SJSA1 (cell line): ENCODE data around the gene KRT81. TPM values are rescaled to one million over a fixed set of nuclear protein-coding genes. Genes with fewer than 3 reads are reported as not detected.

Experiments
- DNase-seq, 2 experiments: peaks; one replicate each; pipeline ENCODE4 v3.0.0-alpha.2; 2015 to 2020; ENCODE audit warnings: low spot score in 2 of 2, low read depth in 1 of 2
- H3K27ac ChIP-seq: fragments of 250-450 bp; sonication (Bioruptor Pico); 2 replicates; pipeline ENCODE4 v1.5.1; 2020; ENCODE audit warnings: mild to moderate bottlenecking, moderate library complexity
- H3K27me3 ChIP-seq: fragments of 250-450 bp; sonication (Bioruptor Pico); replicated peaks from 2 replicates; pipeline ENCODE4 v1.5.1; 2020; ENCODE audit warnings: mild to moderate bottlenecking, moderate library complexity
- H3K36me3 ChIP-seq: fragments of 250-450 bp; sonication (Bioruptor Pico); 2 replicates; pipeline ENCODE4 v1.5.1; 2020; ENCODE audit warnings: mild to moderate bottlenecking
- H3K4me1 ChIP-seq: fragments of 250-450 bp; sonication (Bioruptor Pico); replicated peaks from 2 replicates; pipeline ENCODE4 v1.6.1; 2021; ENCODE audit warnings: mild to moderate bottlenecking
- H3K4me3 ChIP-seq: fragments of 250-450 bp; sonication (Bioruptor Pico); 2 replicates; pipeline ENCODE4 v1.5.1; 2020; ENCODE audit warnings: mild to moderate bottlenecking
- H3K9me3 ChIP-seq: fragments of 250-450 bp; sonication (Bioruptor Pico); replicated peaks from 2 replicates; pipeline ENCODE4 v1.5.1; 2020; ENCODE audit warnings: mild to moderate bottlenecking
- total RNA-seq: library from RNA; depleted of rRNA; stranded (reverse); fragments of >200 nt; shearing (Covaris generic); gene quantifications from 2 replicates; pipeline ENCODE4 v1.2.3, GENCODE V29; 2014; rRNA removed

KRT81 gene
- 0.13 TPM in 1 of 2 replicates, not detected in the other for total RNA-seq

DNA sequence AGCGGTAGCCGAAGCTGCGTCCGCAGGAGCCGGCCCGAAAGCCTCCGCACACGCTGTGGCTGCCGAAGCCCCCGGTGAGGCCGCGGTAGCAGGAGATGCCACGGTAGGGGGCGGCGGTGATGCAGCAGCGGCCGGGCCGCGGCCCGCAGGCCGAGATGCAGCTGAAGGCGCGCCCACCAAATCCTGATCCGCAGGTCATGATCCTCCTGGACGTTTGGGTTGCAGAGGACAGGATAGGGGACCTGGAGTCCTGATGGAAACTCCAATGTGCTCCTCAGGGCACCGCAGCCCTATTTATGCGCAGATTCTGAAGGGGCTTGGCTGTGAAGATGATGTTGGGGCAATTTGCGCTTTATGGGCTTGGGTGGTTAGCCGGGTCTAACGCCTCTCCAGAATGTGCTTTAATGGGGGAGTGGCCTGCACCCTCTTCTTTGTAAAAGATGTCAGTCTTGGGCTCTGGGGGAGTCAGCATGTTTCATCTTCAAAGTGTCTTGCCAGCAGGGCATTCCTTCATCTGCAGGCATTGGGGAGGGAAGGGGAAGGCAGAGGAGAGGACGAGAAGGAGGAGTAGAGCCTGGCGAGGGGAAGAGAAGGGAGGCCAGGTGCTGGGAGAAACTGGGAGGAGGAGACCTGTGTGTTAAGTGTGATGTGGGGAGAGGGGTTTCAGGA, at the start of gene KRT81:
Gene KRT81, minus strand, starts transcription at position 268 of the 669 bp plus-strand sequence. Its CDS starts 69 bp downstream, at position 199.
- no peak within 1 kb of the TSS for H3K4me3 ChIP-seq
- no peaks in the 10 kb centered on the region for H3K36me3 ChIP-seq
- no peak for DNase-seq
- no peak within 1 kb of the TSS for H3K27ac ChIP-seq
- H3K9me3 ChIP-seq, result no peaks in the 10 kb centered on the region
- H3K27me3 ChIP-seq, result no peaks in the 10 kb centered on the region
- H3K4me1 ChIP-seq, result peaks cover 3% of the 10 kb centered on the region; the same call in 1 of the 2 replicates

DNA sequence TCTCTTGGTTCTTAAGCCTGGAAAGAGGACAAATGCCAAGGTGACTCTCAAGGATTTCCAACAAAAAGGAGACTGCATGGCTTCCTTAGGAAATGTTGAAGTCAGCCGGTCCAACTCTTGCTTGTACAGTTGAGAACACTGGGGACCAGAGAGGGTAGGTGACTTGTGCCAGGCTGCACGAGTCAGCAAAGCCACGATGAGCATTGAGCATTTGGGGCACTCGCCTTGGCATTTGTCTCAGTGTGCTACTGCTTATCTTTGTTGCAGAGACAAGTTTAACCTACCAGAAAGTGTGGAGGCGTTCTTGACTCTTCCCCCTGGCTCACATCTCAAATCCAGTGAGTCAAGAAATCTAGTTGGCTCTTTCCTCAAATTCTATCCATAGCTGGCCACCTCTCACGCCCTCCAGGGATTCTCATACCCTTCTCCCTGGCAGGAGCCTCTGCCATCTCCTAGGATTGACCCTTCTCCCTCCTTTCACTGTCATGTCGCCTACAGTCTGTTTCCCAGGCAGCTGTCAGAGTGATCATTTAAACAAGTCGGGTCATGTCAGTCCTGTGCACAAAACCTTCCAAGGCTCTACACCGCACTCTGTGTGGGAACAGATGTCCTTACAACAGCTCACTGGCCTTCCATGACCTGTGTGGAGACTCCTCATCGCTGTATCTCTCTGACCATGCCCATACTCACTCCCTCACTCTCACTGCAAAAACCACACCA, 47.1 kb upstream of the KRT81 start:
- Histone ChIP-seq H3K27me3 (no peaks in the 10 kb centered on the region), H3K4me3 (no peak overlapping the region), H3K9me3 (no peaks in the 10 kb centered on the region), H3K27ac (no peak overlapping the region), H3K4me1 (no peaks in the 10 kb centered on the region), H3K36me3 (no peaks in the 10 kb centered on the region)
- DNase-seq, result no peak

DNA sequence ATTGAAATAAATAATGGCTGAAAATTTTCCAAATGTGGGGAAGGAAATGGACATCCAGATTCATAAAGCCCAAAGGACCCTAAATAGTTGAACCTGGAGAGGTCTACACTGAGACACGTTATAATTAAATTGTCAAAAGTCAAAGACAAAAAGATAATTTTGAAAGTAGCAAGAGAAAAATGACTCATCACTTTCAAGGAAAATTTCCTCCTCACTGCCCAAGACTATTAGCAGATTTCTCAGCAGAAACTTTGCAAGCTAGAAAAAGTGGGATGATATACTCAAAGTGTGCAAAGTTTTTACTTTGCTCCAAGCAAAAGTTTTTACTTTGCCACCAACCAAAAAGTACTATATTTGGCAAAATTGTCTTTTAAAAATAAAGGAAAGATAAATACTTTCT, 45.7 kb upstream of the KRT81 start:
- H3K4me3 ChIP-seq, result no peak overlapping the region
- no peak for DNase-seq
- H3K4me1 ChIP-seq, result no peaks in the 10 kb centered on the region
- no peak overlapping the region for H3K27ac ChIP-seq
- H3K9me3 ChIP-seq, result no peaks in the 10 kb centered on the region
- H3K27me3 ChIP-seq, result no peaks in the 10 kb centered on the region
- H3K36me3 ChIP-seq, result no peaks in the 10 kb centered on the region

DNA sequence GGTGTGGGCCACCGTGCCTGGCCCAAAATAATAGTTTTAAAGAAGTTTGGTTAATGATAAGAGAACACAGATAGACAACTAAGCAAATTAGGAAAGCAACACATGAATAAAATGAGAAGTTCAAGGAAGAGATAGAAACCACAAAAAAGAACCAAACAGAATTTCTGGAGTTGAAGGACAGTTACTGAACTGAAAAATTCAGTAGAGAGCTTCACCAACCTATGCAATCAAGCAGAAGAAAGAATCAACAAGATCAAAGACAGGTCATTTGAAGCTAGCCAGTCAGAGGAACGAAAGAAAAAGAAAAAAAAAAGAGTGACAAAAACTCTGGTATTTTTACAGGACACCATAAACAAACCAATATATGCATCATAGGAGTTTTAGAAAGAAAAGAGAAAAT, 45.3 kb upstream of the KRT81 start:
- Histone ChIP-seq H3K27ac (no peak overlapping the region), H3K9me3 (no peaks in the 10 kb centered on the region), H3K27me3 (no peaks in the 10 kb centered on the region), H3K4me1 (no peaks in the 10 kb centered on the region), H3K4me3 (no peak overlapping the region), H3K36me3 (no peaks in the 10 kb centered on the region)
- no peak for DNase-seq

GRCh38 chr12:52335598-52336262, 44.4 kb upstream of the KRT81 start:
- no peak overlapping the region for H3K27ac ChIP-seq
- no peaks in the 10 kb centered on the region for H3K27me3 ChIP-seq
- H3K4me3 ChIP-seq, result no peak overlapping the region

GRCh38 chr12:52334185-52334584, 42.9 kb upstream of the KRT81 start:
- Histone ChIP-seq H3K27ac (no peak overlapping the region), H3K36me3 (no peaks in the 10 kb centered on the region), H3K4me3 (no peak overlapping the region), H3K9me3 (no peaks in the 10 kb centered on the region), H3K27me3 (no peaks in the 10 kb centered on the region), H3K4me1 (no peaks in the 10 kb centered on the region)
- no peak for DNase-seq

More at GRCh38 chr12:52335598-52336262, 44.4 kb upstream of the KRT81 start:
- no peaks in the 10 kb centered on the region for H3K9me3 ChIP-seq
- H3K4me1 ChIP-seq, result no peaks in the 10 kb centered on the region
- H3K36me3 ChIP-seq, result no peaks in the 10 kb centered on the region
- no peak for DNase-seq

GRCh38 chr12:52333321-52333720, 42.0 kb upstream of the KRT81 start:
- H3K4me3 ChIP-seq, result no peak overlapping the region
- H3K9me3 ChIP-seq, result no peaks in the 10 kb centered on the region
- H3K36me3 ChIP-seq, result no peaks in the 10 kb centered on the region
- H3K4me1 ChIP-seq, result no peaks in the 10 kb centered on the region
- H3K27me3 ChIP-seq, result no peaks in the 10 kb centered on the region
- H3K27ac ChIP-seq, result no peak overlapping the region
- DNase-seq, result no peak

DNA sequence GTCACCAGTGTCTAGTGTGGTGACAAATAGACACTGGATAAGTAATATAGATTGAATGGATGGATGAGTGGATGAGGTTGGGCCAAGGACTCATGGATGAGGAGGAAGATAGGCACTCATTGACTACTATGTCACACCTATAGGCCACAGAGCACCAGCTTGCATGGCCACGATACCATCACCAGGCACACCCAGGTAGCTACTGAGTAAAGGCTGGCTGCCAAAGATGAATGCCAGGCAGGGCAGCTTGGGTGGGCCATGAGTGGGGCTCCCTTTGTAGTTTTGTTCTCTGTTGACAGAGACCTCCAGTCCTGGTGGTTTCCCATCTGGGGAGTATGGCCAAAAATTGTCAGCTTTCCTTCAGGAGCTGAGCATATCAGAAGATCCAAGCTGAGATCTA, 41.0 kb upstream of the KRT81 start:
- no peak for DNase-seq
- H3K27me3 ChIP-seq, result no peaks in the 10 kb centered on the region
- H3K4me3 ChIP-seq, result no peak overlapping the region
- H3K4me1 ChIP-seq, result peaks cover 5% of the 10 kb centered on the region; the same call in 1 of the 2 replicates
- H3K9me3 ChIP-seq, result no peaks in the 10 kb centered on the region
- no peak overlapping the region for H3K27ac ChIP-seq
- no peaks in the 10 kb centered on the region for H3K36me3 ChIP-seq

DNA sequence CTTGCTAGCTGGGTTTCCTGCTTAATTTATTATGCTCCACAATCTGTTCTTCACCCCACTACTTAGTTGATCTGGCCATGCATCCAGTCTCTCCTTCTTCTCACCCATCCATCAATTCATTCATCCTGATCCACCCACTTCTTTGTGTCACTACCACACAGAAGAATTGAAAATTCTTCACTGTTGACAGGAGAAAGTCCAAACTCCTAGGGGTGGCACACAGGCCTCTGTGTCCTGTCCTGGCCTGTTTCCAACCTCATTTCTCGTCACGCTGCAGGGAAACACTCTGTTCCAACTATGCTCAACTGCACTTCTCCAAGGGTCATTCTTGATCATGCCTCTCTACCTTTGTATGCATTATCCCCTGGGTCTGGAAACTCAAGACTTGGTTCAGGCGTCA, 40.5 kb upstream of the KRT81 start:
- Histone ChIP-seq H3K27me3 (no peaks in the 10 kb centered on the region), H3K4me1 (peaks cover 7% of the 10 kb centered on the region; the same call in 1 of the 2 replicates), H3K27ac (no peak overlapping the region), H3K36me3 (no peaks in the 10 kb centered on the region), H3K9me3 (no peaks in the 10 kb centered on the region), H3K4me3 (no peak overlapping the region)
- DNase-seq, result no peak

- Histone ChIP-seq H3K4me3 (no peak overlapping the region), H3K27me3 (no peaks in the 10 kb centered on the region), H3K27ac (no peak overlapping the region), H3K9me3 (no peaks in the 10 kb centered on the region), H3K4me1 (peaks cover 7% of the 10 kb centered on the region; the same call in 1 of the 2 replicates), H3K36me3 (no peaks in the 10 kb centered on the region)
- DNase-seq, result no peak
Measured at GRCh38 chr12:52331039-52331438, 39.7 kb upstream of the KRT81 start.

GRCh38 chr12:52327830-52328500, 36.6 kb upstream of the KRT81 start:
- Histone ChIP-seq H3K9me3 (no peaks in the 10 kb centered on the region), H3K27me3 (no peaks in the 10 kb centered on the region), H3K27ac (no peak overlapping the region), H3K4me3 (no peak overlapping the region), H3K36me3 (no peaks in the 10 kb centered on the region), H3K4me1 (peaks cover 7% of the 10 kb centered on the region; the same call in 1 of the 2 replicates)
- DNase-seq, result no peak

DNA sequence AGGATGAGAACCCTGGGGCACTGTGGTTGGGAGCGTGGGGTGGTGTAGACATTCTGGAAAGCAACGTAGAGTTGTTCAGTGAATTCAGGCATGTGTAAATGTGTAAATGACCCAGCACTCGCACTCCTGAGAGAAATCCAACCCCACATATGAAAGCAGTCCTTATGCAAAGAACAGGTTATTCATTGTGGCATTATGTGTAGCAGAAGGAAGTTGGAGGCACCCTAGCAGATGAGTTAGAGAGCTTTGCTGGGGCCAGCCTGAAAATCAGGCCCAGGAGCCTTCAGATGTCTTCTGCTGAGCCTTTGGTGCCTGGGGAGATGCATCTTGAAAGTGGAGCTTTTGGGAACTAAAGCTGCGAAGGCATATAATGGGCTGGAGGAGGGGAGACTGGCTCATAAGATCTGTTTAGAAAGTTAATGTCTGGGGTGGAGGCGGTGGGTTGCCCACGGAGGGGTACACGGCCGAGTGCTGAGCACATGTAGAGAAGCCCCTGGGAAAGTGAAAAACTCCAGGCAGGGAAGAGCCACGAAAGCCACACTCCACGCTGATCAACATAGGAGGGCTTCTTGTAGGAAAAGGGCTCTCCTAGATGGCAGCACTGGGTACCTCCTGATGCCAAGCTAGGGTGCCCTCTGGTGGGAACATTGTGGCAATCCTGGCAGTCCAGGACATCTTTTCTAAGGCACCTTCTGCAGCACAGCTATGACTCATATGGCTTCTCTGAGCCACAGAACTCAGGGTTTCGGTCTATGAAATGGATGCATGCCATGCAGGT, 35.9 kb upstream of the KRT81 start:
- H3K4me3 ChIP-seq, result no peak overlapping the region
- no peaks in the 10 kb centered on the region for H3K27me3 ChIP-seq

DNA sequence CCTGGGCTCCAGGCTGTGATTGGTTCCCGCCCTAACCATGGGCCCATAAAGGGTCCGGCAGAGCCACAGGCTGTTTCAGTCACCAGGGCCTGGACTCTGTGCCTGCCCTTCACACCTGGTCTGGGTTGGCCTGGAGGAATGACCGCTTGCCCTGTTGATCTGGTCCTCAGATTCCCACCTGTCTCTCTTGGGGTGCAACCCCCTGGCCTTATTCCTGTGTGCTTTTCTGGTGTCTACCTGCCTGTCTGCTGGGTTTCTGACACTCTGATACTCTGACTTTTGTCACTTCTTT, 32.8 kb upstream of the KRT81 start:
- Histone ChIP-seq H3K4me1 (peaks cover 7% of the 10 kb centered on the region; the same call in 1 of the 2 replicates), H3K4me3 (no peak overlapping the region), H3K27me3 (no peaks in the 10 kb centered on the region), H3K27ac (no peak overlapping the region), H3K9me3 (no peaks in the 10 kb centered on the region), H3K36me3 (no peaks in the 10 kb centered on the region)
- no peak for DNase-seq

More for the DNA sequence above, 35.9 kb upstream of the KRT81 start:
- H3K36me3 ChIP-seq, result no peaks in the 10 kb centered on the region
- H3K9me3 ChIP-seq, result no peaks in the 10 kb centered on the region
- H3K4me1 ChIP-seq, result peaks cover 7% of the 10 kb centered on the region; the same call in 1 of the 2 replicates
- DNase-seq, result peak; percentile 82 to 90
- no peak overlapping the region for H3K27ac ChIP-seq
